Adipocyte (in vitro differentiated cells): Measurements from ENCODE around the gene FCN3.

Experiments
- DNase-seq: peaks from one replicate; pipeline ENCODE4 v3.0.0-alpha.2; 2015; ENCODE audit warnings: low read depth
- H3K27me3 ChIP-seq: replicated peaks from 2 replicates; pipeline ENCODE4 v1.7.0; 2013; ENCODE audit warnings: mild to moderate bottlenecking, low read length, moderate library complexity; ENCODE audit not compliant: control insufficient read depth, insufficient read depth
- H3K36me3 ChIP-seq: 2 replicates; pipeline ENCODE4 v1.7.0; 2013; ENCODE audit warnings: low read length, mild to moderate bottlenecking, moderate library complexity; ENCODE audit not compliant: control insufficient read depth, insufficient read depth, severe bottlenecking
- H3K4me1 ChIP-seq: 2 replicates; pipeline ENCODE4 v1.7.0; 2013; ENCODE audit warnings: mild to moderate bottlenecking, low read length, moderate library complexity; ENCODE audit not compliant: control insufficient read depth, insufficient read depth
- H3K4me3 ChIP-seq: 2 replicates; pipeline ENCODE4 v1.7.0; 2013; ENCODE audit warnings: mild to moderate bottlenecking, low read length, moderate library complexity
- H3K9ac ChIP-seq: 2 replicates; pipeline ENCODE4 v1.7.0; 2013; ENCODE audit warnings: mild to moderate bottlenecking, low read length, moderate library complexity
- H3K9me3 ChIP-seq: 2 replicates; pipeline ENCODE4 v1.7.0; 2013; ENCODE audit warnings: mild to moderate bottlenecking, low read length, moderate library complexity; ENCODE audit not compliant: control insufficient read depth

The FCN3 gene

GRCh38 chr1:27374362-27375086 is at the start of gene FCN3:
TSS of gene FCN3 (minus strand) at chr1:27374824. CDS start at chr1:27374818, 6 bp downstream.
- no peaks in the 10 kb centered on the region for H3K36me3 ChIP-seq
- H3K27me3 ChIP-seq, result no peaks in the 10 kb centered on the region
- no peak for DNase-seq
- H3K4me3 ChIP-seq, result no peak within 1 kb of the TSS
- no peaks in the 10 kb centered on the region for H3K4me1 ChIP-seq
- no peaks in the 10 kb centered on the region for H3K9me3 ChIP-seq
- H3K9ac ChIP-seq, result no peak within 1 kb of the TSS

- no peaks in the 10 kb centered on the region for H3K9me3 ChIP-seq
- no peak overlapping the region for H3K4me3 ChIP-seq
- no peak for DNase-seq
- H3K9ac ChIP-seq, result no peak overlapping the region
- H3K36me3 ChIP-seq, result peaks cover 18% of the 10 kb centered on the region
- H3K27me3 ChIP-seq, result no peaks in the 10 kb centered on the region
- H3K4me1 ChIP-seq, result peaks cover 36% of the 10 kb centered on the region
Measured at GRCh38 chr1:27423709-27424108, 49.1 kb upstream of the FCN3 start.

GRCh38 chr1:27418326-27419185 is 43.9 kb upstream of the FCN3 start:
- H3K36me3 ChIP-seq, result peaks cover 41% of the 10 kb centered on the region

GRCh38 chr1:27417713-27418112 is 43.1 kb upstream of the FCN3 start:
- Histone ChIP-seq H3K4me1 (peaks cover 60% of the 10 kb centered on the region), H3K4me3 (no peak overlapping the region), H3K27me3 (no peaks in the 10 kb centered on the region), H3K9me3 (no peaks in the 10 kb centered on the region), H3K9ac (peak overlapping the region; percentile 78), H3K36me3 (peaks cover 49% of the 10 kb centered on the region)
- no peak for DNase-seq

More at GRCh38 chr1:27418326-27419185, 43.9 kb upstream of the FCN3 start:
- Histone ChIP-seq H3K4me3 (peak overlapping the region; percentile 24), H3K9ac (peak overlapping the region; percentile 78), H3K9me3 (no peaks in the 10 kb centered on the region), H3K27me3 (no peaks in the 10 kb centered on the region), H3K4me1 (peaks cover 52% of the 10 kb centered on the region)
- DNase-seq, result peak; percentile 88

GRCh38 chr1:27416387-27417111 is 41.9 kb upstream of the FCN3 start:
- no peak overlapping the region for H3K9ac ChIP-seq
- H3K36me3 ChIP-seq, result peaks cover 60% of the 10 kb centered on the region
- peak; percentile 71 for DNase-seq
- no peaks in the 10 kb centered on the region for H3K9me3 ChIP-seq
- H3K4me3 ChIP-seq, result no peak overlapping the region
- no peaks in the 10 kb centered on the region for H3K27me3 ChIP-seq
- peaks cover 65% of the 10 kb centered on the region for H3K4me1 ChIP-seq

GRCh38 chr1:27414091-27414490 is 39.5 kb upstream of the FCN3 start:
- Histone ChIP-seq H3K4me1 (peaks cover 60% of the 10 kb centered on the region), H3K9me3 (no peaks in the 10 kb centered on the region), H3K27me3 (no peaks in the 10 kb centered on the region), H3K36me3 (peaks cover 83% of the 10 kb centered on the region), H3K4me3 (no peak overlapping the region), H3K9ac (no peak overlapping the region)
- DNase-seq, result no peak

GRCh38 chr1:27413004-27413403 is 38.4 kb upstream of the FCN3 start:
- DNase-seq, result no peak
- Histone ChIP-seq H3K36me3 (peaks cover 91% of the 10 kb centered on the region), H3K9ac (no peak overlapping the region), H3K9me3 (no peaks in the 10 kb centered on the region), H3K4me3 (no peak overlapping the region), H3K27me3 (no peaks in the 10 kb centered on the region), H3K4me1 (peaks cover 51% of the 10 kb centered on the region)

- no peaks in the 10 kb centered on the region for H3K9me3 ChIP-seq
- H3K4me3 ChIP-seq, result no peak overlapping the region
- no peak overlapping the region for H3K9ac ChIP-seq
- DNase-seq, result no peak
- peaks cover 91% of the 10 kb centered on the region for H3K36me3 ChIP-seq
- H3K27me3 ChIP-seq, result no peaks in the 10 kb centered on the region
- peaks cover 46% of the 10 kb centered on the region for H3K4me1 ChIP-seq
Measured at GRCh38 chr1:27412502-27412901, 37.9 kb upstream of the FCN3 start.

- H3K27me3 ChIP-seq, result no peaks in the 10 kb centered on the region
- no peak overlapping the region for H3K4me3 ChIP-seq
- peaks cover 85% of the 10 kb centered on the region for H3K36me3 ChIP-seq
- no peak overlapping the region for H3K9ac ChIP-seq
- no peak for DNase-seq
- peaks cover 41% of the 10 kb centered on the region for H3K4me1 ChIP-seq
- no peaks in the 10 kb centered on the region for H3K9me3 ChIP-seq
Measured at GRCh38 chr1:27410709-27411108, 36.1 kb upstream of the FCN3 start.

- H3K9me3 ChIP-seq, result no peaks in the 10 kb centered on the region
- peaks cover 41% of the 10 kb centered on the region for H3K4me1 ChIP-seq
- H3K27me3 ChIP-seq, result no peaks in the 10 kb centered on the region
- peaks cover 75% of the 10 kb centered on the region for H3K36me3 ChIP-seq
- H3K9ac ChIP-seq, result no peak overlapping the region
- no peak overlapping the region for H3K4me3 ChIP-seq
- no peak for DNase-seq
Measured at GRCh38 chr1:27409669-27410068, 35.0 kb upstream of the FCN3 start.

GRCh38 chr1:27408151-27408550 is 33.5 kb upstream of the FCN3 start:
- H3K9me3 ChIP-seq, result no peaks in the 10 kb centered on the region
- DNase-seq, result no peak
- no peaks in the 10 kb centered on the region for H3K27me3 ChIP-seq
- H3K9ac ChIP-seq, result no peak overlapping the region
- H3K4me1 ChIP-seq, result peaks cover 42% of the 10 kb centered on the region
- no peak overlapping the region for H3K4me3 ChIP-seq
- H3K36me3 ChIP-seq, result peaks cover 59% of the 10 kb centered on the region
